PFSK-1 (cell line): ENCODE results near the gene STAT4.

Experiments
- FOXP2 ChIP-seq: optimal IDR thresholded peaks from 2 replicates; pipeline ENCODE3; 2011; ENCODE audit warnings: borderline replicate concordance, control low read depth, inconsistent platforms; ENCODE audit not compliant: insufficient read depth; ENCODE audit errors: extremely low read length, extremely low read depth
- POLR2AphosphoS5 ChIP-seq: IDR thresholded peaks from 2 replicates; pipeline ENCODE4 v1.6.1; 2012; ENCODE audit warnings: low read depth, mild to moderate bottlenecking, control low read depth, low read length, moderate library complexity
- REST ChIP-seq, 2 experiments: IDR thresholded peaks; 2 replicates each; pipeline versions ENCODE4 v1.6.1 to v1.8.0; 2011 to 2012; ENCODE audit warnings: low read depth in 2 of 2, low read length in 2 of 2, control low read depth in 1 of 2, inconsistent platforms in 1 of 2, mild to moderate bottlenecking in 1 of 2, moderate library complexity in 1 of 2; ENCODE audit not compliant: insufficient read depth in 1 of 2
- SIN3A ChIP-seq: IDR thresholded peaks from 2 replicates; pipeline ENCODE4 v1.6.1; 2012; ENCODE audit warnings: mild to moderate bottlenecking, low read length, moderate library complexity, borderline replicate concordance; ENCODE audit not compliant: insufficient read depth

GRCh38 chr2:191148281-191148680 is 2.5 kb downstream of the STAT4 start:
- TF ChIP-seq POLR2AphosphoS5: no peak
- TF ChIP-seq FOXP2: no peak
- TF ChIP-seq SIN3A: no peak
- TF ChIP-seq REST (IDR thresholded peaks at IDR 0.05; ENCODE audit: insufficient read depth in 1 of 2, low read depth in 2 of 2, low read length in 2 of 2): no peak
